ENCODE data around the gene PRR23E. TPM values are rescaled to one million over a fixed set of nuclear protein-coding genes. Genes with fewer than 3 reads are reported as not detected.

PRR23E gene
- total and polyA plus RNA-seq, 2 donors (not counting 3 experiments of a cell fraction or from before 2014, with no cell fraction given) = not detected

DNA sequence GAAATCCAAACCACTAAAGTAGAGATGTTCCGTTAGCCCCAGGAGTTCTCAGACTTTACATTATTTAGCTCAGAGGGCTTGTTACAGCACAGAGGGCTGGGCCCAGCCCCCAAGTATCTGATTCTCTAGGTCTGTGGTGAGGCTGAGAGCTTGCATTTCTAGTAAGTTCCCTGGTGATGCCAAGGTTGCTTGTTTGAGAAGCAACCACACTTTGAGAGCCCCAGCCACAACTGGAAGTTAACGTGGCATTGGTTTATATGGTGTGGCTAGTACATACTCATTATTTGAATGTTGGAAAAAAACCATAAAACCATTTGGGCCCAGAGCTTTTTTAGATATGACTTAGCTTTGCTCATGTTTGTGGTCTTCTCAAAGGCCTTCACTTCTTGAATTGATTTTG is 35.9 kb downstream of the PRR23E start:
- TF ChIP-seq FOS (IDR thresholded peaks at IDR 0.05; ENCODE audit: borderline replicate concordance, insufficient read depth, low read length) (no peak), EZH2 (IDR thresholded peaks at IDR 0.05; ENCODE audit: borderline replicate concordance, low read depth, low read length, severe bottlenecking) (no peak), GATA2 (IDR thresholded peaks at IDR 0.05; ENCODE audit: insufficient read depth, insufficient read length, low read depth, low read length) (no peak), JUN (IDR thresholded peaks at IDR 0.05; ENCODE audit: borderline replicate concordance, insufficient read depth, insufficient read length, low read depth) (no peak), MYC (IDR thresholded peaks at IDR 0.05; ENCODE audit: low read depth, low read length) (no peak), POLR2A (IDR thresholded peaks at IDR 0.05; ENCODE audit: low read depth, low read length) (no peak), POLR2AphosphoS5 (IDR thresholded peaks at IDR 0.05; ENCODE audit: insufficient read depth, low read depth, low read length) (no peak)
- TF ChIP-seq, protein P1, sequence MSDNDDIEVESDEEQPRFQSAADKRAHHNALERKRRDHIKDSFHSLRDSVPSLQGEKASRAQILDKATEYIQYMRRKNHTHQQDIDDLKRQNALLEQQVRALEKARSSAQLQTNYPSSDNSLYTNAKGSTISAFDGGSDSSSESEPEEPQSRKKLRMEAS (IDR thresholded peaks at IDR 0.05; ENCODE audit: insufficient read depth, insufficient read length) = no peak
- TF ChIP-seq, protein P2, sequence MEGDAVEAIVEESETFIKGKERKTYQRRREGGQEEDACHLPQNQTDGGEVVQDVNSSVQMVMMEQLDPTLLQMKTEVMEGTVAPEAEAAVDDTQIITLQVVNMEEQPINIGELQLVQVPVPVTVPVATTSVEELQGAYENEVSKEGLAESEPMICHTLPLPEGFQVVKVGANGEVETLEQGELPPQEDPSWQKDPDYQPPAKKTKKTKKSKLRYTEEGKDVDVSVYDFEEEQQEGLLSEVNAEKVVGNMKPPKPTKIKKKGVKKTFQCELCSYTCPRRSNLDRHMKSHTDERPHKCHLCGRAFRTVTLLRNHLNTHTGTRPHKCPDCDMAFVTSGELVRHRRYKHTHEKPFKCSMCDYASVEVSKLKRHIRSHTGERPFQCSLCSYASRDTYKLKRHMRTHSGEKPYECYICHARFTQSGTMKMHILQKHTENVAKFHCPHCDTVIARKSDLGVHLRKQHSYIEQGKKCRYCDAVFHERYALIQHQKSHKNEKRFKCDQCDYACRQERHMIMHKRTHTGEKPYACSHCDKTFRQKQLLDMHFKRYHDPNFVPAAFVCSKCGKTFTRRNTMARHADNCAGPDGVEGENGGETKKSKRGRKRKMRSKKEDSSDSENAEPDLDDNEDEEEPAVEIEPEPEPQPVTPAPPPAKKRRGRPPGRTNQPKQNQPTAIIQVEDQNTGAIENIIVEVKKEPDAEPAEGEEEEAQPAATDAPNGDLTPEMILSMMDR (IDR thresholded peaks at IDR 0.05; ENCODE audit: extremely low read depth in 1 of 2, insufficient read depth in 1 of 2, low read depth in 1 of 2, low read length in 2 of 2) = no peak
- BruUV-seq (replicated peaks) = no TSS peak
- ChIA-PET POLR2A (no interaction called here), CTCF (no interaction called here)
- no peaks in the 10 kb centered on the region for H3K36me3 ChIP-seq (ENCODE audit: control insufficient read depth in 2 of 2, extremely low read depth in 1 of 2, insufficient read depth in 2 of 2, low read length in 2 of 2)
- no peak overlapping the region for H2AFZ ChIP-seq (ENCODE audit: low read depth, low read length)
- H3K4me1 ChIP-seq (ENCODE audit: control insufficient read depth, extremely low read depth, insufficient read depth, low read length) = no peaks in the 10 kb centered on the region
- H3K4me3 ChIP-seq (replicated peaks in 1 of 3; ENCODE audit: insufficient read depth in 1 of 3, low read depth in 1 of 3, low read length in 3 of 3) = no peak overlapping the region
- no peaks in the 10 kb centered on the region for H3K9me3 ChIP-seq (replicated peaks; ENCODE audit: control insufficient read depth, insufficient read depth, low read length)
- no peaks in the 10 kb centered on the region for H3K27me3 ChIP-seq (ENCODE audit: control insufficient read depth in 2 of 2, insufficient read depth in 2 of 2, low read length in 2 of 2)
- no peaks in the 10 kb centered on the region for H4K20me1 ChIP-seq (replicated peaks; ENCODE audit: control insufficient read depth, extremely low read depth, insufficient read depth, low read length)
- H3K4me2 ChIP-seq (ENCODE audit: insufficient read depth, low read length) = no peak overlapping the region
- intact Hi-C loops (cut with micrococcal nuclease) = no loop called here
- no peak for FAIRE-seq
- dilution Hi-C loops (cut with MboI; ENCODE audit: extremely low pct_ligation_motif_present, low sequenced_read_pairs) = no loop called here
- H3K27ac ChIP-seq (ENCODE audit: insufficient read depth, low read depth, low read length) = no peak overlapping the region
- no peaks in the 10 kb centered on the region for H3K79me2 ChIP-seq (ENCODE audit: control insufficient read depth, insufficient read depth, low read length)
- no peaks in the 10 kb centered on the region for H3K9me1 ChIP-seq (replicated peaks; ENCODE audit: control insufficient read depth, extremely low read depth, insufficient read depth, low read length)
- DNase-seq (ENCODE audit: low read depth, low spot score) = no peak
- H3K9ac ChIP-seq (replicated peaks; ENCODE audit: extremely low read depth, insufficient read depth, low read length) = no peak overlapping the region

Data from endothelial cell of umbilical vein (primary cell).